Immature natural killer cell (primary cell): ENCODE results near the gene BUB1B. TPM values are rescaled to one million over a fixed set of nuclear protein-coding genes. Genes with fewer than 3 reads are reported as not detected.
"Not testable (repeated sequence)": the region's sequence is repeated elsewhere in the genome, so short reads cannot be mapped to it uniquely, and the experiment has no call there.

Source experiments
- DNase-seq, 3 donors: peaks; one replicate each; pipeline ENCODE4 v3.0.0; 2022; ENCODE audit warnings: mixed read lengths in 1 of 3
- H3K27ac Mint-ChIP-seq, 6 donors: one replicate each; pipeline ENCODE4 v1.8.0; 2020; ENCODE audit warnings: mixed read lengths in 6 of 6, mild to moderate bottlenecking in 5 of 6, inconsistent platforms in 4 of 6, moderate library complexity in 3 of 6
- H3K27me3 Mint-ChIP-seq, 3 donors: one replicate each; pipeline ENCODE4 v1.8.0; 2020 to 2021; ENCODE audit warnings: low read depth in 3 of 3, mild to moderate bottlenecking in 3 of 3, mixed read lengths in 3 of 3, moderate library complexity in 3 of 3, inconsistent platforms in 1 of 3
- H3K36me3 Mint-ChIP-seq, 3 donors: one replicate each; pipeline ENCODE4 v1.8.0; 2020; ENCODE audit warnings: mixed read lengths in 3 of 3, inconsistent platforms in 2 of 3, mild to moderate bottlenecking in 2 of 3
- H3K4me1 Mint-ChIP-seq, 2 donors: one replicate each; pipeline ENCODE4 v1.8.0; 2020; ENCODE audit warnings: inconsistent platforms in 2 of 2, mild to moderate bottlenecking in 2 of 2, mixed read lengths in 2 of 2, moderate library complexity in 1 of 2
- H3K4me3 Mint-ChIP-seq, 5 donors: one replicate each; pipeline ENCODE4 v1.8.0; 2020; ENCODE audit warnings: mild to moderate bottlenecking in 5 of 5, mixed read lengths in 5 of 5, inconsistent platforms in 3 of 5, moderate library complexity in 3 of 5
- H3K9me3 Mint-ChIP-seq, 6 donors: one replicate each; pipeline ENCODE4 v1.8.0; 2020; ENCODE audit warnings: mild to moderate bottlenecking in 6 of 6, mixed read lengths in 6 of 6, inconsistent platforms in 4 of 6, moderate library complexity in 3 of 6
- polyA plus RNA-seq, 3 donors: library from polyadenylated mRNA; unstranded; fragments of 300-500 nt; fragmentation: Illumina TruSeq; gene quantifications; one replicate each; pipeline ENCODE4 v1.2.3, GENCODE V29; 2021

The BUB1B gene, protein sequence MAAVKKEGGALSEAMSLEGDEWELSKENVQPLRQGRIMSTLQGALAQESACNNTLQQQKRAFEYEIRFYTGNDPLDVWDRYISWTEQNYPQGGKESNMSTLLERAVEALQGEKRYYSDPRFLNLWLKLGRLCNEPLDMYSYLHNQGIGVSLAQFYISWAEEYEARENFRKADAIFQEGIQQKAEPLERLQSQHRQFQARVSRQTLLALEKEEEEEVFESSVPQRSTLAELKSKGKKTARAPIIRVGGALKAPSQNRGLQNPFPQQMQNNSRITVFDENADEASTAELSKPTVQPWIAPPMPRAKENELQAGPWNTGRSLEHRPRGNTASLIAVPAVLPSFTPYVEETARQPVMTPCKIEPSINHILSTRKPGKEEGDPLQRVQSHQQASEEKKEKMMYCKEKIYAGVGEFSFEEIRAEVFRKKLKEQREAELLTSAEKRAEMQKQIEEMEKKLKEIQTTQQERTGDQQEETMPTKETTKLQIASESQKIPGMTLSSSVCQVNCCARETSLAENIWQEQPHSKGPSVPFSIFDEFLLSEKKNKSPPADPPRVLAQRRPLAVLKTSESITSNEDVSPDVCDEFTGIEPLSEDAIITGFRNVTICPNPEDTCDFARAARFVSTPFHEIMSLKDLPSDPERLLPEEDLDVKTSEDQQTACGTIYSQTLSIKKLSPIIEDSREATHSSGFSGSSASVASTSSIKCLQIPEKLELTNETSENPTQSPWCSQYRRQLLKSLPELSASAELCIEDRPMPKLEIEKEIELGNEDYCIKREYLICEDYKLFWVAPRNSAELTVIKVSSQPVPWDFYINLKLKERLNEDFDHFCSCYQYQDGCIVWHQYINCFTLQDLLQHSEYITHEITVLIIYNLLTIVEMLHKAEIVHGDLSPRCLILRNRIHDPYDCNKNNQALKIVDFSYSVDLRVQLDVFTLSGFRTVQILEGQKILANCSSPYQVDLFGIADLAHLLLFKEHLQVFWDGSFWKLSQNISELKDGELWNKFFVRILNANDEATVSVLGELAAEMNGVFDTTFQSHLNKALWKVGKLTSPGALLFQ
- under 1 TPM in 2 of 3 donors, not detected in 1; 0.74 to 0.99 TPM for polyA plus RNA-seq

DNA sequence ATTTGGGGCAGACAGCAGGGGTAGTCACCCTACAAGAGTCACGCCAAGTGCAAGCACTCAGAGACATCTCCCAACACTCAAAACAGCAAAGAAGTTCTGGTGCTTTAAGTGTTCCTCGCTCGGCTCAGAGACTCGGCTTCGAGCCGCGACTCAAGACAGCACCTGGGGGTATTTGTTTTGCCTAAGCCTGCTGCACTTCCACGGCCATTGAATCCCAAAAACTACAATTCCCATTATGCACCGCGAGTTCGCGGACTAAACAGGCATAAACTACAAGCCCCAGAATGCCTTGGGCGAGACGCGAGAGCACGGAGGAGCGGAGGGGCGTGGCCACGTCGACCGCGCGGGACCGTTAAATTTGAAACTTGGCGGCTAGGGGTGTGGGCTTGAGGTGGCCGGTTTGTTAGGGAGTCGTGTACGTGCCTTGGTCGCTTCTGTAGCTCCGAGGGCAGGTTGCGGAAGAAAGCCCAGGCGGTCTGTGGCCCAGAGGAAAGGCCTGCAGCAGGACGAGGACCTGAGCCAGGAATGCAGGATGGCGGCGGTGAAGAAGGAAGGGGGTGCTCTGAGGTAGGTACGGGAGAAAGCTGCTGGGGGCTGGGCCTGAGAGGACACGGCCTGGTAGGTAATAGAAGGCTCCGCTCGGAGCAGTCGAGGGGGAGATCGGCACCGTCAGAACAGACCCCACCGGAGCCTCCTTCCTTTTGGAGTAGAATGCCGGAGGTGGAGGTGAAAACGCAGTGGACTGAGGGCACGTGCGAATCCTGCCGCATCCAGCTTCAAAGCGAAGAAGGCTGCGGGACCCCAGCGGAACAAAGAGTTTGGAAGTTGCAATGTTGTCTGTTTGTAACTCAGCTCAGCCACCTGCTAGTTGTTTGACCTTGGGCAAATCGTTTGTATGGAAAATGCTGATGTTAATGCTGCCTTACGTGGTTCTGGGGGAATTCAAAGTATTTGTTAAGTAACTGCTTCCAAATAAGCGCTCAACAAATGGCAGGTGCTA is at the start of gene BUB1B:
BUB1B (plus strand) TSS at position 381 of the 1,000 bp plus-strand sequence; CDS start at position 533, 152 bp downstream.
- peaks cover 0 to 5% of the 10 kb centered on the region in 2 donors for H3K4me1 Mint-ChIP-seq
- H3K4me3 Mint-ChIP-seq = peak within 1 kb of the TSS in 1 of 5 donors; percentile 5
- no peaks in the 10 kb centered on the region for H3K9me3 Mint-ChIP-seq
- DNase-seq = peak; percentile 90 to 91 (median 90)
- H3K27me3 Mint-ChIP-seq = no peaks in the 10 kb centered on the region
- H3K27ac Mint-ChIP-seq = peak within 1 kb of the TSS in 1 of 6 donors; percentile 52
- H3K36me3 Mint-ChIP-seq = no peaks in the 10 kb centered on the region

DNA sequence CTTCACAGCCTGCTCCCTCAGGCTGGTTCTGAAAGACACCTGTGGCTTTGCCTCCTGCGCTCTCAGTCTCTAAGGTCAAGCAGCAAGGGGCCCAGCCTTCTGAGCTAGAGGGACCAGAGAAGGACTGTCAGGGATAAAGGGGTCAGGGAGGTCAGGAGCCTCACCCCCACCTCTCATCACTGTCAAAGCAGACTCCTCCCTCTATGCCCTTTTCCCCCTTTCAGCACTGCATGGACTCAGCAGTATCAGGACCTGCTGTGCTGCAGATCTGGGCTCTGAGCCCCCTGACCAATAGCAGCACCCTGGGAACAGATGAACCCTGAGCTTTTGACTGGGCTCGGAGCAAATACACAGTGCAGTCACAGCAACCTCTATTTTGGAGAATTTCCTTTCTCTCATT is 49.0 kb upstream of the BUB1B start:
- no peak for DNase-seq
- Mint-ChIP-seq H3K27ac (no peak overlapping the region), H3K4me1 (peaks cover 28 to 29% of the 10 kb centered on the region in 2 donors), H3K4me3 (no peak overlapping the region), H3K36me3 (peaks cover 0 to 3% (median 0%) of the 10 kb centered on the region in 3 donors), H3K9me3 (peaks cover 0 to 1% (median 0%) of the 10 kb centered on the region in 6 donors), H3K27me3 (peaks cover 2 to 12% (median 9%) of the 10 kb centered on the region in 3 donors)

DNA sequence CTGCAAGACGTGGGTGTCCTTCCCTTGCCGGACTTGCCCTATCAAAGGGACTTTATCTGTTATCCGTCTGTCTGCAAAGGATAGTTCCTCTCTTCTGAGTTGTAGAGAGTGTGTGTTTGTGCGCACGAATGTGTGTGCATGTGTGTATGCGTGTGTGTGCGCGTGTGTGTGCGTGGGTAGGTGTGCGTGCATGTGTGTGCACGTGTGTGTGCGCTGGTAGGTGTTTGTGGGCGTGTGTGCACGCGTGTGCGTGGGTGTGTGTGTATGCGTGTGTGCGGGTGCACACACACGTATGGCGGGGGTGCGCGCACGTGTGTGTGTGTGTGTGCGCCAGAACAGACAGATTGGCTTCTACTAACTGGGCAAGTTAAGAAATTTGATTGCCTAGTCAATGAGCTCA is 48.1 kb upstream of the BUB1B start:
- H3K27me3 Mint-ChIP-seq = peaks cover 2 to 13% (median 9%) of the 10 kb centered on the region in 3 donors
- H3K4me3 Mint-ChIP-seq = no peak overlapping the region
- peaks cover 0 to 1% (median 0%) of the 10 kb centered on the region in 6 donors for H3K9me3 Mint-ChIP-seq
- peaks cover 24 to 28% of the 10 kb centered on the region in 2 donors for H3K4me1 Mint-ChIP-seq
- DNase-seq = no peak
- peaks cover 0 to 3% (median 0%) of the 10 kb centered on the region in 3 donors for H3K36me3 Mint-ChIP-seq
- no peak overlapping the region for H3K27ac Mint-ChIP-seq

DNA sequence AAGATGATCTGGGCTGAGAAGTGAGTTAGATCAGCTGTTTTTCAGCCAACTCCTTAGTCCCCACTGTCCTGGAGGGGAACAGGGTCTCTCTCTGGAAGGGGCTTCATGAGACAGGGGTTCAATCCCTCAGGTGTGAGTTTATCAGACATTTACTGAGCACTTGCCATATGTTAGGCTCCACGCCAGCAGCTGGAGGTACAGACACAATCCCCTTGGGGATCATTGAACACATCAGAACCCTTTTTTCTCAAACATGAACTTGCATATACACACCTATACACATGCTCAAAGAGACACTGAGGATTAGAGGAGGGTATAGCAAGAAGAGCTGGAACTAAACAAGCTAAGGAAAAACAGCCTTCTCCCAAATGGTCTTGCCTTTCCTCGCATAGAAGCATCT is 46.7 kb upstream of the BUB1B start:
- no peak for DNase-seq
- Mint-ChIP-seq H3K9me3 (no peaks in the 10 kb centered on the region), H3K36me3 (peaks cover 0 to 3% (median 0%) of the 10 kb centered on the region in 3 donors), H3K4me3 (no peak overlapping the region), H3K4me1 (peaks cover 12 to 17% of the 10 kb centered on the region in 2 donors), H3K27ac (no peak overlapping the region), H3K27me3 (peaks cover 2 to 8% (median 6%) of the 10 kb centered on the region in 3 donors)

DNA sequence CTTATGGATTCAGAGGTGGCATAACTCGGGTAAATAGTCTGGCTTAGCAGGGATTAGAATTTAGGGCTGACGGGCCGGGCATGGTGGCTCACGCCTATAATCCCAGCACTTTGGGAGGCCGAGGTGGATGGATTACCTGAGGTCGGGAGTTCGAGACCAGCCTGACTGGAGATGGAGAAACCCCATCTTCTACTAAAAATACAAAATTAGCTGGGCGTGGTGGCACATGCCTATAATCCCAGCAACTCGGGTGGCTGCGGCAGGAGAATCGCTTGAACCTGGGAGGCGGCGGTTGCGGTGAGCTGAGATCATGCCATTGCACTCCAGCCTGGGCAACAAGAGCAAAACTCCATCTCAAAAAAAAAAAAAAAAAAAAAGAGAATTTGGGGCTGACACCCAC is 45.8 kb upstream of the BUB1B start:
- H3K27ac Mint-ChIP-seq, DNase-seq, H3K27me3 Mint-ChIP-seq, H3K9me3 Mint-ChIP-seq, H3K36me3 Mint-ChIP-seq: not testable (repeated sequence)
- Mint-ChIP-seq H3K4me3 (peak overlapping the region in 1 of 5 donors; percentile 21), H3K4me1 (peaks cover 8 to 13% of the 10 kb centered on the region in 2 donors)

DNA sequence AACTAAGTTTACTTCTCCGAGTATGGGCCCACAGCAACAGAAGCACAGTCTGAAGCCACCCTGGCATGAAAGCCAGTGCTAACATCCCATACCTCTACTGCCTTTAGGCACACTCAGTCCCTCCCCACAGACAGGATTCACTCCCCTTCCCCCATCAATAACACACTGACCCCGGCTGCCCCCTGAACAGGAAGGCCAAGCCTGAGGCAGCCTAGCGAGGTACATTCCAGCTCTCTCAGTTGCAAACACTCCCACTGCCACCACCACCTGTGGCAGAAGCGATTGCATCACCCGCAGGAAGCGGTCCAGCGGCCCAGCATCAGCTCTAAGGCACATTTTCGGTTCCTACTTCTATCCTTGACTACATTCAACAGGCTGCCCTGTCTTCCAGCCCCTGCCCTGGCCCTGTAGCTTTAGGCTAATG is 45.2 kb upstream of the BUB1B start:
- Mint-ChIP-seq H3K4me3 (no peak overlapping the region), H3K36me3 (peaks cover 0 to 3% (median 0%) of the 10 kb centered on the region in 3 donors), H3K27ac (peak overlapping the region in 3 of 6 donors; percentile 38 to 57 (median 53)), H3K27me3 (peaks cover 2 to 8% (median 4%) of the 10 kb centered on the region in 3 donors), H3K9me3 (no peaks in the 10 kb centered on the region), H3K4me1 (peaks cover 8 to 13% of the 10 kb centered on the region in 2 donors)
- DNase-seq = peak in 1 of 3 donors; percentile 20

DNA sequence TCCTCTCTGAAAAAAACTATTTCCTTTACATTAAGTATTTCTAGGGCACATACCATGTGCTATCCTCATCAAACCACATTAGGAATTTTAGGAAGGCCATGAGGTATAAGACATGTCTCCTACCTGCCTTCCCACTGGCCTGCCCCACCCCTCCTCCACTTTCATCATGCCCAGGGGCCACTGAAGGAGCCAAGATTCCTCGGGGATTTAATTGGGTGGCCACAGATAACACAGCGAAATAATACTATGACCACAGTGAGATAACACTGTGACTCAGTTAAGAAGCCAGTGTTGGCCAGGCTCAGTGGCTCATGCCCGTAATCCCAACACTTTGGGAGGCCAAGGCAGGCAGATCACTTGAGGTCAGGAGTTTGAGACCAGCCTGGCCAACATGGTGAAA is 42.4 kb upstream of the BUB1B start:
- Mint-ChIP-seq H3K27me3 (peaks cover 2 to 3% (median 2%) of the 10 kb centered on the region in 3 donors), H3K27ac (no peak overlapping the region), H3K9me3 (no peaks in the 10 kb centered on the region), H3K4me1 (peaks cover 8 to 13% of the 10 kb centered on the region in 2 donors), H3K4me3 (no peak overlapping the region), H3K36me3 (peaks cover 0 to 3% (median 0%) of the 10 kb centered on the region in 3 donors)
- no peak for DNase-seq

DNA sequence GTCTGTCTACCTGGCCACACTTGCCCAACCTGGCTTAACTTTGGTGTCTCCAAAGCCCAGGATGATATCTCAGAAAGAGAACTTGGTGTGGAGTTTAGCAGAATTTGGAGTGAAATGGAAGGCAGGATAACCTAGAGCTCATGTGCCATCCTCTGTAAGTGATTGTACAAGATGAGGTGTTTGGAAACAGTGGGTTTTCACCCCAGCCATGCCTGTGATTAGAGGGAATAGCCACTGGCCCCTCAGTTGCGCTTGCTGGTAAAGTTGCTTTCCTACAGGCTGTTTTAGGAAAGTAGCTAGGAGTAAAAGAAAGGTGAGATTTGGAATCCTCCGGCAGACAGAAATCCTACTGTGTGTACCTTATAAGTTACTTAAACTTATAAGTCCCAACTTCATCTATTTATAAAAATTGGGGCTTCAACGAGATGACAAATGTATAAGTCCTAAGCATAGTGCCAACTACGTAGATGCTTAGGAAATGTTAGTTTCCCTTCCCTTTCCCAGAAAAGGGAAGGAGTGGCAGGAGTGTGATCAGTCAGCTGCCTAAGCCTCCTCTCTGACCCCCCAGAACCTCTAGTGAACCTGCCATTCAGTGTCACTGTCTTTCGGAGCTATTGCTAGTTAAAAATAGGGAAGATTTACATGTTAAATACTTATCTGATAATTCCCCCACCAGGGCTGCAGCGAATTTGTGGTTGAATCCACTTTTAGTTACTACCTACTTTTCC is 38.8 kb upstream of the BUB1B start:
- no peaks in the 10 kb centered on the region for H3K36me3 Mint-ChIP-seq
- no peak overlapping the region for H3K4me3 Mint-ChIP-seq
- H3K9me3 Mint-ChIP-seq = no peaks in the 10 kb centered on the region
- peaks cover 2 to 6% (median 5%) of the 10 kb centered on the region in 3 donors for H3K27me3 Mint-ChIP-seq
- no peaks in the 10 kb centered on the region for H3K4me1 Mint-ChIP-seq
- no peak for DNase-seq
- H3K27ac Mint-ChIP-seq = no peak overlapping the region

DNA sequence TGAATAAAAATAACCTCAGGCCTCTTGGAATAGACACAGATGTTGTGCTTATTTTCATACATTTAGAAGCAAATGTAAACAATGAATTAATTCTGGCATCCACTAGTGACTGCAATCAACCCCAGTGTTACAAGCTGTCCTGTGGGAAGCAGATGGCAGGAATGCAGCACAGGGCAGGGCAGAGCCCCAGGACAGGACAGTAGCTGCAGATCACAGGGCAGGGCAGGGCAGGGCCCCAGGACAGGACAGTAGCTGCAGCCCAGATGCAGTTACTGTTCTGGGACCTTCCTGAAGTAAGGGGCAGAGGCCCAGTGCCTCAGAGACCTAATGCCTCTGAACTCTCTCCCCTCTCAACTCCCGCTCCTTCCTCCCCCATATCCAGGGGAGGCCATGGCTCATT is 37.9 kb upstream of the BUB1B start:
- not testable (repeated sequence) for DNase-seq, H3K4me3 Mint-ChIP-seq, H3K36me3 Mint-ChIP-seq, H3K9me3 Mint-ChIP-seq, H3K27ac Mint-ChIP-seq, H3K27me3 Mint-ChIP-seq, H3K4me1 Mint-ChIP-seq

DNA sequence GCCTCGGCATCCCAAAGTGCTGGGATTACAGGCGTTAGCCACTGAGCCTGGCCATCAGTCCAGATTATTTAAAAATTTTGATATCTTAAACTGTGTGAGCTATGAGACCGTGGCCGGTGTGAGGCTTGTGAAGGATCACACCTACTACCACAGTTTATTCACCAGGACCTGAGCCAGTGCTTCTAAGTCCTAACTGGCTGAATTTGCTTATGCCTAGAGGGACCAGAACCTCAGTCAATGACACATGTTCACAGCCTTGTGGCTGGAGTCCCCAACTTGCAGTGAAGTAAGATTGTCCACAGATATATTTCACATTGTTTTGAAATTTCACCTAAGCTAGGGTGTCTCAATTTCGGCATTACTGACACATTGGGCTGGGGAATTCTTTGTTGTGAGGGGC is 37.0 kb upstream of the BUB1B start:
- H3K36me3 Mint-ChIP-seq, H3K9me3 Mint-ChIP-seq, H3K4me1 Mint-ChIP-seq, H3K4me3 Mint-ChIP-seq, H3K27me3 Mint-ChIP-seq, H3K27ac Mint-ChIP-seq, DNase-seq: not testable (repeated sequence)

DNA sequence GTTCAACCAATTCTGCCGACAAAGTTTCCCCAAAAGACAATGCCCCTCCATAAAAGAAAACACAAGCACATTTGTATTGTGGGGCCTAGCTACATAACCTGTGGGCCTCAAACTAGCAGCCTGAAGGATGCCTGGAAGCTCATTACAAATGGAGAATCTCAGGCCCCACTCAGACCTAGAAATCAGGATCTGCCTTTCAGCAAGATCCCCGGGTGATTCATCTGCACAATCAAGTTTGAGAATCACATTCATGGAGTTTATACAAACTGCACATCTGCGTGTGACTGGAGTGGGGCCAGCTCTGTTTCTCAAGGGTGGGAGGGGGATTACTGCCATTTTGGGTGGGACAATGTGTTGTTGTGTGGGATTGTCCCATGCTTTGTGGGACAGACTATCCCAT is 36.5 kb upstream of the BUB1B start:
- not testable (repeated sequence) for H3K27me3 Mint-ChIP-seq, DNase-seq, H3K36me3 Mint-ChIP-seq, H3K4me3 Mint-ChIP-seq, H3K27ac Mint-ChIP-seq, H3K4me1 Mint-ChIP-seq, H3K9me3 Mint-ChIP-seq

DNA sequence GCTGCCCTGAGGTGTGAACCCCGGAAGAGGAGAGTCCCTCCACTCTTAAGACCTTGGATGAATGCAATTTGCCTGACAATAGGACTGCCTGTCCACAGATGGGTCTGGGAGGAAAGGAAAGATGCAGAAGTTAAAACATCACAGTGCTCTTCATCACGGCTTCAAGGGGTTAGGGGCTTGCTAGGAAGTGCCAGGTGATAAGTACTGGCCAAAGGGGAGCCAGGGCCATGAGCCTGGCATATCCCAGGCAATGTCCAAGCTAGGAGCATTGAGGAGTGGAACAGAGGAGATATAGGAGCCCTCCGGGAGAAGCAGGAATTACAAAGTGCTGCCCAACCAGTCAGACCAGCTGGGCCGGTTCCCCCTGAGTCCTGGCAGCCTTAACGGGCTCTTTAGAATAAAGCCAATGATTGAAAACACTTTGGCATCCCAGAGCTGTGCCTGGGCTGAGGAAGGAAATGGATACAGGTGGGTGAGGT is 36.0 kb upstream of the BUB1B start:
- DNase-seq, H3K4me1 Mint-ChIP-seq, H3K9me3 Mint-ChIP-seq, H3K4me3 Mint-ChIP-seq, H3K27ac Mint-ChIP-seq, H3K36me3 Mint-ChIP-seq: not testable (repeated sequence)
- H3K27me3 Mint-ChIP-seq = peaks cover 5 to 14% (median 12%) of the 10 kb centered on the region in 3 donors
